Daoy (cell line): ENCODE measurements around the gene TMEM250. TPM values are rescaled to one million over a fixed set of nuclear protein-coding genes. Genes with fewer than 3 reads are reported as not detected.
"Not testable (repeated sequence)": the region's sequence is repeated elsewhere in the genome, so short reads cannot be mapped to it uniquely, and the experiment has no call there.

ENCODE experiments used
- DNase-seq: peaks from one replicate; pipeline ENCODE4 v3.0.0-alpha.2; 2015; ENCODE audit warnings: low read depth
- total RNA-seq: library from RNA; depleted of rRNA; stranded (reverse); fragments of >200 nt; shearing (Covaris generic); gene quantifications from 2 replicates; pipeline ENCODE4 v1.2.3, GENCODE V29; 2014

The TMEM250 gene
- total RNA-seq, 1 experiment from 2014 or later = 49.5 TPM

- DNase-seq = no peak
Measured at GRCh38 chr9:136111190-136111589, 7.5 kb downstream of the TMEM250 start.

GRCh38 chr9:136110082-136111061 is 8.3 kb downstream of the TMEM250 start:
- DNase-seq = no peak

- DNase-seq = peak; percentile 98
Measured at GRCh38 chr9:136109351-136110081, 9.2 kb downstream of the TMEM250 start.

GRCh38 chr9:136108648-136109266 is 9.9 kb downstream of the TMEM250 start:
- DNase-seq = no peak

- DNase-seq = no peak
Measured at GRCh38 chr9:136107953-136108647, 10.6 kb downstream of the TMEM250 start.

- no peak for DNase-seq
Measured at GRCh38 chr9:136107155-136107952, 11.3 kb downstream of the TMEM250 start.

GRCh38 chr9:136105398-136106135 is 13.1 kb downstream of the TMEM250 start:
- peak; percentile 62 for DNase-seq

GRCh38 chr9:136104916-136105315 is 13.8 kb downstream of the TMEM250 start:
- DNase-seq = no peak

GRCh38 chr9:136104488-136104800 is 14.2 kb downstream of the TMEM250 start:
- no peak for DNase-seq

GRCh38 chr9:136103651-136104487 is 14.8 kb downstream of the TMEM250 start:
- no peak for DNase-seq

GRCh38 chr9:136101615-136102074 is 17.0 kb downstream of the TMEM250 start:
- DNase-seq = not testable (repeated sequence)

GRCh38 chr9:136100700-136101614 is 17.7 kb downstream of the TMEM250 start:
- DNase-seq = peak; percentile 44

- DNase-seq = no peak
Measured at GRCh38 chr9:136099542-136099941, 19.1 kb downstream of the TMEM250 start.

- no peak for DNase-seq
Measured at GRCh38 chr9:136098844-136099243, 19.8 kb downstream of the TMEM250 start.

- no peak for DNase-seq
Measured at GRCh38 chr9:136098210-136098609, 20.5 kb downstream of the TMEM250 start.

GRCh38 chr9:136096505-136097001 is 22.1 kb downstream of the TMEM250 start:
- DNase-seq = no peak

- peak; percentile 86 for DNase-seq
Measured at GRCh38 chr9:136095070-136096058, 23.3 kb downstream of the TMEM250 start, which contains the start of gene NACC2. TSS of gene NACC2 (minus strand) at chr9:136095289. CDS start at chr9:136050521, 44,768 bp downstream.
